ENCODE measurements around the gene CAMK2D. TPM values are rescaled to one million over a fixed set of nuclear protein-coding genes. Genes with fewer than 3 reads are reported as not detected.

The CAMK2D gene
- total RNA-seq, 2 donors from 2014 or later = 132 to 187 TPM

- H3K4me3 ChIP-seq = no peak overlapping the region
- peaks cover 44% of the 10 kb centered on the region for H3K36me3 ChIP-seq
- no peak for DNase-seq (ENCODE audit: low spot score)
- no peak overlapping the region for H3K27ac ChIP-seq
- no peaks in the 10 kb centered on the region for H3K9me3 ChIP-seq
- H3K4me1 ChIP-seq = peaks cover 0 to 7% of the 10 kb centered on the region in 2 donors
- no peaks in the 10 kb centered on the region for H3K27me3 ChIP-seq
- no peak for TF ChIP-seq CTCF (IDR thresholded peaks at IDR 0.05)
Measured at GRCh38 chr4:113462286-113462685, 299.3 kb downstream of the CAMK2D start.

GRCh38 chr4:113461281-113461680 lies 300.3 kb downstream of the CAMK2D start:
- H3K27me3 ChIP-seq = no peaks in the 10 kb centered on the region
- no peak overlapping the region for H3K4me3 ChIP-seq
- no peak for DNase-seq (ENCODE audit: low spot score)
- no peak for TF ChIP-seq CTCF (IDR thresholded peaks at IDR 0.05)
- H3K4me1 ChIP-seq = no peaks in the 10 kb centered on the region
- H3K36me3 ChIP-seq = peaks cover 51% of the 10 kb centered on the region
- no peaks in the 10 kb centered on the region for H3K9me3 ChIP-seq
- H3K27ac ChIP-seq = no peak overlapping the region

- no peaks in the 10 kb centered on the region for H3K27me3 ChIP-seq
- DNase-seq (ENCODE audit: low spot score) = no peak
- H3K36me3 ChIP-seq = peaks cover 27% of the 10 kb centered on the region
- H3K9me3 ChIP-seq = no peaks in the 10 kb centered on the region
- TF ChIP-seq CTCF (IDR thresholded peaks at IDR 0.05) = no peak
- no peak overlapping the region for H3K4me3 ChIP-seq
- H3K4me1 ChIP-seq = peaks cover 0 to 7% of the 10 kb centered on the region in 2 donors
- H3K27ac ChIP-seq = no peak overlapping the region
Measured at GRCh38 chr4:113457886-113458285, 303.7 kb downstream of the CAMK2D start.

GRCh38 chr4:113457121-113457520 lies 304.4 kb downstream of the CAMK2D start:
- Histone ChIP-seq H3K9me3 (no peaks in the 10 kb centered on the region), H3K4me1 (peaks cover 0 to 15% of the 10 kb centered on the region in 2 donors), H3K27ac (no peak overlapping the region), H3K4me3 (no peak overlapping the region), H3K36me3 (peaks cover 27% of the 10 kb centered on the region), H3K27me3 (no peaks in the 10 kb centered on the region)
- no peak for TF ChIP-seq CTCF (IDR thresholded peaks at IDR 0.05)
- no peak for DNase-seq (ENCODE audit: low spot score)

- Histone ChIP-seq H3K36me3 (peaks cover 14% of the 10 kb centered on the region), H3K4me3 (no peak overlapping the region), H3K27me3 (no peaks in the 10 kb centered on the region), H3K27ac (no peak overlapping the region), H3K9me3 (no peaks in the 10 kb centered on the region), H3K4me1 (peaks cover 0 to 23% of the 10 kb centered on the region in 2 donors)
- TF ChIP-seq CTCF (IDR thresholded peaks at IDR 0.05) = no peak
- no peak for DNase-seq (ENCODE audit: low spot score)
Measured at GRCh38 chr4:113455061-113455460, 306.5 kb downstream of the CAMK2D start.

- H3K36me3 ChIP-seq = peaks cover 9% of the 10 kb centered on the region
- peak overlapping the region; percentile 14 to 56 for H3K27ac ChIP-seq
- no peaks in the 10 kb centered on the region for H3K9me3 ChIP-seq
- no peak for DNase-seq (ENCODE audit: low spot score)
- H3K27me3 ChIP-seq = no peaks in the 10 kb centered on the region
- H3K4me1 ChIP-seq = peaks cover 0 to 36% of the 10 kb centered on the region in 2 donors
- no peak overlapping the region for H3K4me3 ChIP-seq
- no peak for TF ChIP-seq CTCF (IDR thresholded peaks at IDR 0.05)
Measured at GRCh38 chr4:113452868-113453620, 308.5 kb downstream of the CAMK2D start.
